Brain pericyte (primary cell): ENCODE results near the gene MRPS5.

Experiments used
- DNase-seq: peaks from one replicate; pipeline ENCODE4 v3.0.0-alpha.2; 2012; ENCODE audit warnings: low read depth, low spot score

Gene MRPS5

DNA sequence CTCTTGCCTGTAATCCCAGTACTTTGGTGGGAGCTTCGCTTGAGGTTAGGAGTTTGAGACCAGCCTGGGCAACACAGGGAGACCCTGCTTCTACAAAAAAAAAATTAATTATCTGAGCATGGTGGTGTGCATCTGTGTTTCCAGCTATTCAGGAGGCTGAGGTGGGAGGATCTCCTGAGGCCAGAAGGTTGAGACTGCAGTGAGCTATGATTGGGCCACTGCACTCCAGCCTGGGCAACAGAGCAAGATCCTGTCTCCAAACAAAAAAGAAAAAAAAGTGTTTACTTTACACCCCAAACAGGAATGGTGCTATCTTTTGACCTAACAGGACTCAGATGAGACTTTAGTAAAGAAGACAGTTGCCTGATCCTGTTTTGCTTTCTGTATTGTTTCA, 60.5 kb downstream of the MRPS5 start:
- DNase-seq, result no peak

DNA sequence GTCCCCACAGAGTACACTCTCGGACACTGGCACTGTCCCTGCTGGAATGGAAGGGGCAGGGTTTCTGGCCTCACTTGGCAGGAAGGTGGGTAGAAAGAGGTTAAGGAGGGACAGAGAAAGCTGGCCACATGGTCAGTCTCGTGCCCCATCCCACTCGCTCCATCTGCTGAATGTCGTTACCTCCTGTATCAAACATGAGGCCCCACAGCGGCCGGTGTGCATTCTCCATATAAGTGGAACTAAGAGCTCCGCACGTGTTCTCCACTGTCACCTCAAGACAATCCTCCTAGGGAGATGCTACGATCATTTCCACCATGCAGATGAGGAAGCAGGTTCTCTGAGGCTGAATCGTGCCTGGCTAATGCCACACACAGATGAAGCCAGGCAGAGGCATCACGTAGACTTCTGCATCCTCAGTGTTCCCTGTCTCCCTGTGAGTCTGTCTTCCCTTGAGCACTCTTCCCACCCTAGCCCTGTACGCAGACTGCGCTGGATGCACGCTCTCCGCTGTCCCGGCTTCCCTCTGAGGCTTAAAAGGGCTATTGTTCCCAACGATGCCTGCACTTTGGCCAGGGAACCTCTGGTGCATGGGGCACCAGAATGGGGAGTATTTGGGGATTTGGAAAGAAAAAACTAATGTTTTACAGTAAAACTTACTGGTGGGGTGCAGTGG, 61.0 kb downstream of the MRPS5 start:
- no peak for DNase-seq

DNA sequence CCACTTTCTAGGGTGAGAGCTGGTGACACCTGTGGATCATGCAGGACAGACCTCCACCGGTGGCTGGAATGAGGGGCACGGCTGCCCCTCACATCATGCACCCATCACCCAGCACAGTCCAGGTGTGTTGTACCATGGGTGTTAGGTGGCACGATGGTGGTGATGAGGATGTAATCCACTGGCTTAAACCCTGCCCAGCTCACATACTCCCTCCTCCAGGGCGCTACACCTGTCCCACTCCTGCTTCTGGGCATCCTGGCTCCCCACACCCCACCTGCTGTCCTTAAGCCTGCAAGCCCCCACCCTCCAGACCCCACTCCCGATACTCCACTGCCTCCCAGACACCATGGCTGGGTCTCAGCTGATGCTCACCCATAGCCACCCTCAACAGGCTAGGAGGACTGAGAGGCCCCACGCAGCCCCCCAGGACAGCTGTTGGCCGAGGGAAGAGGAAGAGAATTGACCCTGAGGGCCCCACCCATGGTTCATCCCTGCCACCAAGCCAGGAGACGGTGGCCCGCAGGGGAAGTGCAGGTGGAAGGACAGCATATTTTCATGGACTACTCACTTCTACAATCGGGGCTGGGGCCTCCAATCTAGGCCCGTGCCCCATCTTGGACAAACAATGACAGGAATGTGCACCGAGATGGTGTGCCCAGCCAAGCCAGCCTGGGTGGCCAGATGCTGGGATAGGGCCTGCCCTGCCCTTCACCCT, 61.8 kb downstream of the MRPS5 start:
- no peak for DNase-seq

DNA sequence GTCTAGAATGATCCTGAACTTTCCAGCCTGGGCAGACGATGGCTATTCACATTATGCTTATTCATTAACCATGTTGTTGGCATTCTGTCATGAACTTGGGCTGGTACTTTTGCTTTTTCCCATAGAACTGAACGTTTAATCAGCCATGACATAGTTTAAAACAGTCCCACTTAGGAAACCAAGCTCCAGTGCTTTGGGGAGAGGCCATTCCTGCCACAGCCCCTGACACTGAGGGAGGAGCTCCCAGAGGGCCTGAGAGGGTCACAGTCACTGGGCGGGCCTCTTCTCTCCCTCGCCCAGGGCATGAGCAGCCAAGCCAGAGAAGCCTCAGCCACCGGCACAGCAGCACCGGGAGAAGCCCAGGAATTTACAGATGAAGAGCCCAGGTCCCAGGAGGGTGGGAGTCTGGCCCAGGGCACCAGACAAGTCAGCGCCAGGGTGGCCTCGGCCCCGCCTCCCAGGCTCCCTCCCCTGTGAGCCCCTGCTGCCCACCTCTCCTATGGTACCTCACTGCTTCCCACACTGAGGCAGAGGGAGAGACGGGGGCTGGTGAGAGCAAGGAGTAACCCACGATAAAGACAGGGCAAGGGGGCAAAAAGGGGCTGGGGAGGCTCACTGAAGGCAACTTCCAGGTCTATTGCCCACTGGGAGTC, 62.5 kb downstream of the MRPS5 start:
- no peak for DNase-seq

DNA sequence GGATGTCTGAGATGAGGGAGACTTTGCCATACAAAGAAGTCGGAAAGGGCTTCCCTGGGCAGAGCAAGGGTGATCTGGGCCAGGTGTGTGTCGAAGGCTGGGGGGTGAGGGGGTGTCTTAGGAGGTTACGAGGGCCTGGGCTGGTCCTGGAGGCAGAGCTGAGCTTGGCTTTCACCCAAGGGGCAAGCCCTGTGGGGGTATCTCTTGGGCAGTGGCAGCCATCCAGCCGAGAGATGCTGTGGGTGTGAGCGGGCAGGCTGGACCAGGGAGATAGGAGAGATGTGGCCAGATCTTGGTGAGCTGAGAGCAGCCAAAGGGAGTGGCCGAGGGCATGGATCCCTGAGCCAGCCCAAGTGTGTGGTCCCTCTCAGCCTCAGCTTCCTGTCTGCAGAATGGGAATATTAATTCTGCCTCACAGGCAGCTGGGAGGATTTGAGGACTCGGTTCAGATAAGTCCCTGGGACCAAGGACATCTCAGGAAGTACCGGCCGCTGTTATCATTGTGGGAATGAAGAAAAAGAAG, 63.1 kb downstream of the MRPS5 start:
- DNase-seq, result no peak

DNA sequence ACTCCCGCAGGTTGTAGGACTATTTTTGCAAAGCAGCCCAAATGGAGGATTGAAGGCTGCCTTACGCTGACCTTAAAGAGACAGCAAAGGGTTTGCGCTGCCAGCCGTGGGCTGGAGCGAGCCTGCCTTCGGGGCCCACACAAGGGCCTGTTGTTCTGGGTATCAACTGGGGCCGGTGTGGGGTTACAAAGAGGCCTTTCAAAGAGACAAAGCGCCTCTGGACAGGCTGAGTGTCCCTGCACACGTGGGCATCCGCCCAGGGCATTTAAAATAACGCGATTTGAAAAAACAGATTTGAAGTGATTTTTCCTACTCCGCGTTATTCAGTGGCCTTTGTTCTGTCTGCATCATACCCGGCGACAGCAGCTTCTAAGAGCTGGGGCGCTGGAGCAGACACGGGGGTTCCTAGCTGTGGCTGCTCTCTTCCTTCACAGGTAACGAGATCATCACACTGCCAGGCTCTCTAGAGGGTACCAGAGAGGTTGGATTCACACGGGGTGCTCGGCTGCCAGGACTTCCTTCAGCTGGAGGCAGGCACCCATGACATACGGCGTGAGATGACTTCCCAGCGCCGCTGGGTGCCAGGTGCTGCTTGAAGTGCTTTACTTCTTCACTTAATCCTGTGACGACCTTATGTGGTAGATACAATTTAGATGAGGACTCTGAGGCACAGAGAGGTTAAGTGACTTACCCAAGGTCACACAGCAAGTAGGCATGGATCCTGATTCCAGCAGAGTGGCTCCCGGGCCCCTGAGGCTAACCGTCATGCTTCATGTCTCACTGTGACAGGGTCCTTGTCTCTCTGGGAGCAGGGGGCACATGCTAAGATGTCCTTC, 63.9 kb downstream of the MRPS5 start:
- no peak for DNase-seq

DNA sequence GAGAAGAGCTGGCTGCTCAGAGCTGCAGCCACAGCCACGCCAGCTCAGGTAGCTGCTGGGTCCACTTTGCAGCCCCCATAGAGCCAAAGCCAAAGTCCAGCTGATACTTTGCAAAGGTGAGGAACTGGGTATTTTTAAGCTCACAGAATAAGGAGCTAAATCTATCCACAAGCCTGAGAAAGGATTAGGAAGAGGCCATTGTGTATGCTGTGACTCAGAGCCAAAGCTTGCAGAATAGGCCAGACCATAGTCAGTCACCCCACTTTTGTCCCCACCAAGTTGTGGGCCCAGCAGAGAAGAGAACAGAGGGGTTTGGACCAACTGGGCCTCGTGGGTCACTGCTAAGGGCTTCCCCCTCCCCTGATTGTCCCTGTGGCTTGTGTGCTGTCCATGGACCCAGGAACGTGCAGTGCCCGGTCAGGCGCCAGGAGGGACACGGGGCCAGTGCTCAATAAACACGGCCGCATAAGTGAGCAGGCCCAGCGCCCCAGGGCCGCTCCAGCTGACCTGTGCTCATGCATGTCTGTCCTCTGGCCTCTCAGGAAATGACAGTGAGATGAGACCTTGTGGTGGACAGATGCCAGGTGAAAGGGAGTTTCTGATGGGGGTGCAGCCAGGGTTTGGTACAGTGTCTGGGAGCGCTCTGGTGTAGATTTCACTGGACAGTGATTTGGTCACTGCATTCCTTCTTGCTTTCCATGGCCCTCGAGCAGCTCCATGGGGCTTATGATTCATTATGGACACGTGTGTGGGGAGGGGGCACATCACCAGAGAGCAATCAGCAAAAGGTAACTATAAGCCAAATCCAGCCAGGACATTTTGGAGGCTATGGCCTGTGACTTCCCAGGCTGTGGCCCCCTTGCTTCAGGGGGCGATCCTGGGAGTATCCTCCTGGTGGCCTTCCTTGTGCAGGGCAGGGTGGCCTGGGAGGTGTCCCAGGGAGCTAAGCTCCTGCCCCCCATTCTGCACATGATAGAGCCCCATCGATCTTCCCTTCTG, 64.8 kb downstream of the MRPS5 start:
- DNase-seq, result no peak

DNA sequence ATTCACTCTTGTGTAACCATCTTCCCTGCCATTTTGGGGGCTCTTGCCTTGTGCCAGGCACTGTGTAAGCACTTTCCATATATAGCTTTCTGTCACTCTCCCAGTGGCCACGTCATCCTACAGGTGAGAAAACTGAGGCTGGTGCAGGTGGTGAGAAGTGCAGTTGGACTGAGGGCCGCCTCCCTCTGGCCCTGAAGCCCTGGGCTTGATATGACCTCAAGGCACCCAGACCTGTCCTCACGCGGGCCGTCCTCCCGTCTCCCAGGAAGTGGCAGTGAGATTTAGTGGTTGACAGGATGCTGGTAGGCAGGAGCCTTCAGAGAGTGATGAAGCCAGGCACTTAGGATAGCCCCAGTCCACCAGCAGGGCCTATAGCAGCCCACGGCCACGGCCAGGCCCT, 65.6 kb downstream of the MRPS5 start:
- DNase-seq, result no peak

DNA sequence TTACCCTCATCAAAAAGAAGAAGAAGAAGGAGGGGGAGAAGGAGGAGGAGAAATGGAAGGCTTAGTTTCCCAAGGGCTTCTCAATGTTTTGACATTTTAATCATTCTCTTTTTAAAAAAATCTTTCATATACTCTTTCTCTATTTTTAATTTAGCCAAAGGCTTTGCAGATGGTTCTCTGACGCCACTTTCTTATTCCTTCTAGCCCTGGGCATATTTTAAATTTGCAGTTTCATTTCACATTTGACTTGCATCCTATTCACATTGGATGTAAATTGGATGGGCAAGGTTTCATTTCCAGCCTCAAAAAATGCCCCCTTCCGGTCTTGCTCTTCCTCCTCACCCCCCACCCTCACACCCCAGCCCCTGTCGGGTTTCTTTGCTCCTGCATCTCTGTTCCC, 66.3 kb downstream of the MRPS5 start:
- no peak for DNase-seq

DNA sequence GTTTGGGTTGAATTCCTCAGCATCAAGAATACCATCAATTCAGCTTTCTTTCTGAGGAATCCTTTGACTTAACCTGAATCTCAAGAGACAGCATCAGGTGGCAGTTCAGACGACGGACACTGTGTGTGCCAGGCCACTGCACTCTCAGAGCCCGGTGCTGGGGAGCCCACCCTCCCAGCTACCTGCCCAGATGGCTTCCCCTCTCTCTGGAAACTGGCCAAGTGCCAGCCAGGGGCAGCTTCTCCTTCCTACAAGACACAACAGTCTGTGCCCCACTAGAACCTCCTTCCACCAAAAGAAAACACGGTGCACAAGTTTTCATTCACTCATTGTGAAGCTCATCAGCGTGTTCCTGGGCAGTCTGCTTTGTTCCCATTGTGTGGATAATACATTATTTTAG, 67.6 kb downstream of the MRPS5 start:
- DNase-seq, result no peak

DNA sequence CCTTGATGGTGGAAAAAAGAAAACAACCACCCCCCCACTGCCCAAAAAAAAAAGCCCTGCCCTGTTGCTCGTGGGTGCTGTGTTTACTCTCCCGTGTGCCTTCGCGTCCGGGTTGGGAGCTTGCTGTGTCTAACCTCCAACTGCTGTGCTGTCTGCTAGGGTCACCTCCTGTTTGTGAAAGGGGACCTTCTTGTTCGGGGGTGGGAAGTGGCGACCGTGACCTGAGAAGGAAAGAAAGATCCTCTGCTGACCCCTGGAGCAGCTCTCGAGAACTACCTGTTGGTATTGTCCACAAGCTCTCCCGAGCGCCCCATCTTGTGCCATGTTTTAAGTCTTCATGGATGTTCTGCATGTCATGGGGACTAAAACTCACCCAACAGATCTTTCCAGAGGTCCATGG, 68.1 kb downstream of the MRPS5 start:
- no peak for DNase-seq

DNA sequence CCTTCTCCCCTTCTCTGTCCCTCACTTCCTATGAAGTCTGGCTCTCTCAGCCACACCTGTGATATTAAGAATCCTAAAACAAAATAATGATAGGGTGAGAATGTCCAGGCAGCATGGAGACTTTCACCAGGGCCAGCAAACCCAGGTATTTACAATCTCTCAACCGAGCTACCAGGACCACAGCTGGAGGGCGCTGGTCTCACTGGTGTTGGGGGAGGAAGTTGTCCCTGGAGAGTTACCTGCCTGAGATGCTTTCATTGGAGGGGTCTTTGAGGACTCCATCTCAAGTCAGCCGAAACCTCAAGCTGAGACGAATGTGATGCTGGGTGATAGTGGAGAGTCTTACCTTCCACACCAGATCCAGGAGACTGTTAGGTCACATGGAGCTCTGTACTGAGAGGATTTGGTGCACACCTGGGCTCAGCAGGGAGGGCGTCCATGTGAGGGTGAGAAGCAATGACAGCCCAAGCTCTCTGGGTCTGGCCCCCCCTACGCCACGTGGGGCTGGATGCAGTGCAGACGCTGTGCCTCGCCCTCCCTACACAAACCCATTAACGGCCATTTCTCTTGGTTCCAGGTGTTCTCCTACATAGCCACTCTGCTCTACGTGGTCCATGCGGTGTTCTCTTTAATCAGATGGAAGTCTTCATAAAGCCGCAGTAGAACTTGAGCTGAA, 68.7 kb downstream of the MRPS5 start:
- DNase-seq, result no peak

DNA sequence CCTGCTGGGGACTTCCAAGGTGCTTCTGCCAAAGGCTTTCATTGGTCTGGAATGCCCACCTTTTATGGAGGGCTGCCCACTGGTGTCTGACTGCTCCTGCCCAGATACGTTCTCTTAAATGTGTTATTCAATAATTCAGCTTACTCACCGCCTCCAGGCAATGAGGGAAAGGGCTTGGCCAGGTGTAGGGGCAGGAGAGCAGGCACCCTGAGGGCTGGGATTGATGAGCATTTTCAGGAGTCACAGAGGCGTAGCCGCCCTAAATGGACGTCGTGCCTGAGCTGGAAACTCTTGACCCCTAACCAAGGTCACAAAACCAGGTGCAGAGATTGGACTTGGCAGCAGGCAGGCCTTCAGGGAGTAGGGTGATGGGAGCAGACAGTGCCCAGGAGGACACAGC, 69.3 kb downstream of the MRPS5 start:
- DNase-seq, result no peak

DNA sequence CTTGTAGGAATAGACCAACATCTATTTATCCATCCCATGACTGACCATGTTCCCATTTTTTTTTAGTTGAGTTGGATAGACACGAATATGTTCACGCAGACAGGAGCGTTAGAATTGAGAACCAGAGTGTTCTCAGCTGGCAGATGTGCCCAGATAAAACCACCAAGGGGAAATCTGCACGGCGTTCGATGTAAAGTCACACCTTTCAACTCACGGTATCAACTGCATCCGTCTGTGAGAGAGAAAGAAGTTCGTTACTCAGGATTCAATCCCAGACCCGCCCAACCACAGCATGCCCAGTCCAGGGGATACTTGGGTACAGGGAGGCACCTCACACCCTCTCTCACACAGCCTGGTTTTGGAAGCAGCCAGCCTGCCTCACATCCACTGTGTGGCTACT, 70.0 kb downstream of the MRPS5 start:
- no peak for DNase-seq

DNA sequence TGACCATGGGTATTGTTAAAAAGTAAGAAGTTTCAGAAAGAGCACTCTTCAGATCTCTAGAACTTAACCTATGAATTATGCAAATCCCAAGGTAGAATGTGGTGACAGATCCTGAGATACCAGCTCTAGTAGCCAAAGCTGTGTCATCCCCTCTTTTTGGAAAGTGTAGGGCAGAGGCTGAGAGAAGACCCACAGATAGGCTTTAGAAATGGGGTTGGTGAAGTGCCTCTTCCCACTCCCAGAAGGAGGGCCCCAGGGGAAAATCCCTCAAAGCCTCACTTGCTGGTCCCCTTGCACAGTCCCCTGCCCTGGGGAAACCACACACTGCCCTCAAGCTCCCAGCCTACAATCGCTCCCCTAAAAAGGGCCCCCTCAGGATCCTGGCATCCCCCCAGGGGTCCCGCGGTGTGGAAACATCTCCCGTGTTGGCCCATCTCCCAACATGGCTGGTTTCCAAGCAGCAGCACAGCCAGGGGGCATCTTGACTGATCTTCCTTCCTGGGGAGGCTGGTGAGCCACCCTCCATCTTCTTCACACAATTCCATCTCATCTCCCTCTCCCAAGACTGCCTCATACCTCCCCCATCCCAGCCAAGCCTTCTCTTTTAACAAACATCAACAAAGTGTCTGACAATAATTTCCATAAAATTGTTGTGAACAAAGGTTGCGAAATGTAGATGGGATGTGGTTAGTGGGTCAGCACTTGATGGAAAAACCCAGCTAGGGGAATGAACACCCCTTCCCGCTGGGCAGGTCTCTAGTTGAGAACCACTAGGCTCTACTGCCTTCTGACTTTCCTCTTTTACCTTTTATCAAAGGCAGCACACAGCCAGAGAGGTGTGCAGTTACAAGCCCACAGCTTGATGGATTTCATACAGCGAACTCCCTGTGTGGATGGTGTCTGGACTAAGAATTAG, 71.0 kb downstream of the MRPS5 start:
- DNase-seq, result no peak

DNA sequence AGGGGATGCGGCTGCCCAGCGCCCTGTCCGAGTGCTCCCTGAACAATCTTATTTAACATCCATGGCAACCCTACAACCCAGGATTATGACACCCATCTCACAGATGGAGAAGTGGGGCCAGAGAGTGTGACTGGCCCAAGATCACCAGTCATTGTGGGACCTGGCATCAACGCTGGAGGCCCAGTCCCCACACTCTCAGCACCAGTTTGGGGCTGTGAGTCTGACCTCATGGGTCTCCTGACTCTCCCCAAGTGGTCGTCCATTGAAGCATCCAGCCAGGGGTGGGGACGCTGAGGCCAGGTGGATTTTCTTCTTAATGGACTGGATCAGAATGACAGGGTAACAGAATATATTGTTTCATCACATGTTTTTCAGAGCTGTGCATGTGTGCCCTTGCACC, 71.6 kb downstream of the MRPS5 start:
- no peak for DNase-seq

DNA sequence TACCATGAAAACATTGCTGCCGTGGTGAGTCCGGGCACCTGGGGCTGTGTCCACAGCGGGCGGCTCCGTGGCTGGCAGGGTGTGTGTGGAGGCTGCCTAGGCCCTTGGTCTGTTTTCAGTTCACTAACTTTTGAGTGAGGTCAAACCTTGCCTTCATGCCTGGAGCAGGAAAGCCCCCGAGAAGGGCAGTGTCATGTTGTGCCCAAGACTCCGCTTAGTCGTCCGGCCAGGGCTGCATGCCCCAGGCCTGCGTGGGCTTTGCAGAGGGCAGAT, 72.0 kb downstream of the MRPS5 start:
- no peak for DNase-seq

DNA sequence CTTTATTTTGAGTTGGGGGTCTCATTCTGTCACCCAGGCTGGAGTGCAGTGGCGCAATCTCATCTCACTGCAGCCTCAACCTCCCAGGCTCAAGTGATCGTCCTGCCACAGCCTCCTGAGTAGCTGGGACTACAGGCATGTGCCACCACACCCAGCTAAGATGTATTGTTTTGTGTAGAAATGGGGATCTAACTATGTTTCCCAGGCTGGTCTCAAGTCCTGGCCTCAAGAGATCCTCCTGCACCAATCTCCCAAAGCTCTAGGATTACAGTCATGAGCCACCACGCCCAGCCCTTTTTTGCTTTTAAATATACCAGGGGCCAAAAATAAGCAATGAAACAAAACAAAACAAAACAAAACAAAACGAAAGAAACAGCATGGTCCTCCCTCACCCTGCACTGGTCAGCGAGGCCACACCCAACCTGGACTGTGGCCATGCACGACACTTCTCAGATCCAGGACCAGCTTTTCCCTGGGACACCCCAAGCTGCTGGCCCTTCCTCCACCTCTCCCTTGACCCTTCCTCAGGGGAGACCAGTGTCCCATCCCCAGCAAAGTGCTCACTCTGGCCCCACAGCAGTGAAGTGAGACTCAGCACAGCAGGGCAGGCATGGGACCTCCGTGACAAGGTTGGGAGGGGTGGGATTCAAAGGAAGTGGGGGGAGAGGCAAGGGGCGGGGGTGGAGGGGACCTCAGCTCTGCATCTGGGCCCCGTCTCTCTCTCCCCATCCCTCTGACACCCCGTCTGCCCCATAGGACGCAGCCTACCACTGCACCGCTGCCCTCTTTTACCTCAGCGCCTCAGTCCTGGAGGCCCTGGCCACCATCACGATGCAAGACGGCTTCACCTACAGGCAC, 72.6 kb downstream of the MRPS5 start:
- no peak for DNase-seq
